NCI-H1092 (cell line): ENCODE results near the gene SPAG8.

ENCODE experiments used
- DNase-seq: peaks from one replicate; lab custom pipeline; 2025; lab: John Stamatoyannopoulos, UW

SPAG8 gene

GRCh38 chr9:35812025-35812602 lies at the start of gene SPAG8:
Gene SPAG8, minus strand, starts transcription at chr9:35812262. Its CDS starts 115 bp downstream, at chr9:35812147.
- peak; percentile 97 for DNase-seq

GRCh38 chr9:35861161-35861897 lies 49.3 kb upstream of the SPAG8 start:
- no peak for DNase-seq

GRCh38 chr9:35859990-35860339 lies 47.9 kb upstream of the SPAG8 start:
- no peak for DNase-seq

GRCh38 chr9:35859310-35859989 lies 47.4 kb upstream of the SPAG8 start:
- no peak for DNase-seq

- DNase-seq = no peak
Observed at GRCh38 chr9:35858458-35858857, 46.4 kb upstream of the SPAG8 start.

- DNase-seq = no peak
Observed at GRCh38 chr9:35856882-35857281, 44.8 kb upstream of the SPAG8 start.

GRCh38 chr9:35856206-35856605 lies 44.1 kb upstream of the SPAG8 start:
- no peak for DNase-seq

GRCh38 chr9:35854091-35854762 lies 42.2 kb upstream of the SPAG8 start:
- DNase-seq = no peak

- no peak for DNase-seq
Observed at GRCh38 chr9:35852876-35853865, 41.1 kb upstream of the SPAG8 start.

GRCh38 chr9:35852267-35852815 lies 40.3 kb upstream of the SPAG8 start:
- no peak for DNase-seq

GRCh38 chr9:35847792-35848572 lies 35.9 kb upstream of the SPAG8 start:
- no peak for DNase-seq

- DNase-seq = no peak
Observed at GRCh38 chr9:35845824-35846771, 34.0 kb upstream of the SPAG8 start.

- no peak for DNase-seq
Observed at GRCh38 chr9:35844628-35845270, 32.7 kb upstream of the SPAG8 start.

GRCh38 chr9:35842795-35843194 lies 30.7 kb upstream of the SPAG8 start:
- no peak for DNase-seq

- no peak for DNase-seq
Observed at GRCh38 chr9:35842020-35842745, 30.1 kb upstream of the SPAG8 start.

GRCh38 chr9:35841645-35841900 lies 29.5 kb upstream of the SPAG8 start:
- DNase-seq = no peak

- no peak for DNase-seq
Observed at GRCh38 chr9:35840881-35841644, 29.0 kb upstream of the SPAG8 start.

GRCh38 chr9:35839926-35840325 lies 27.9 kb upstream of the SPAG8 start:
- DNase-seq = no peak
